OCI-LY7 (cell line): ENCODE results near the gene SAMD8.

Experiments
- CTCF ChIP-seq: fragments of 200-600 bp; sonication (generic); conservative IDR thresholded peaks from 2 replicates; pipeline ENCODE4 v1.5.1; 2014; ENCODE audit warnings: mild to moderate bottlenecking, antibody characterized with exemption, low read length, moderate library complexity, mixed read lengths
- EZH2phosphoT487 ChIP-seq: fragments of 200-600 bp; sonication (generic); IDR thresholded peaks from 2 replicates; pipeline ENCODE4 v1.6.1; 2018; ENCODE audit warnings: low read depth, borderline replicate concordance, mild to moderate bottlenecking, mixed run types, antibody characterized with exemption, low read length, moderate library complexity, mixed read lengths

- TF ChIP-seq CTCF: no peak
- TF ChIP-seq EZH2phosphoT487: no peak
These were observed 9.9 kb downstream of the SAMD8 start for GRCh38 chr10:75121322-75121721.
